M059J (cell line): ENCODE results near the gene TSHB. TPM values are rescaled to one million over a fixed set of nuclear protein-coding genes. Genes with fewer than 3 reads are reported as not detected.

Source experiments
- total RNA-seq: library from RNA; depleted of rRNA; stranded (reverse); fragments of >200 nt; shearing (Covaris generic); gene quantifications from 2 replicates; pipeline ENCODE4 v1.2.3, GENCODE V29; 2014; rRNA removed

The TSHB gene
- total RNA-seq, 1 experiment from 2014 or later = not detected

Other genes with a start within 250 kb of the TSHB start
- 58.3 and 96.4 TPM in 2 replicates for gene SIKE1, start 249.1 kb upstream of the TSHB start, total RNA-seq
- gene SYCP1, start 175.0 kb upstream of the TSHB start, total RNA-seq = not detected in 2 replicates
- gene TSPAN2, start 59.7 kb downstream of the TSHB start, total RNA-seq = 0.69 and 1.4 TPM in 2 replicates